ENCODE measurements around the gene TBC1D17. TPM values are rescaled to one million over a fixed set of nuclear protein-coding genes. Genes with fewer than 3 reads are reported as not detected.

Gene TBC1D17
- 10.8 and 11.5 TPM in 2 replicates for total RNA-seq

GRCh38 chr19:49877020-49877878, at the start of gene TBC1D17, which contains the start of gene AKT1S1:
TSS of gene TBC1D17 (plus strand) at chr19:49877702. CDS start at chr19:49877724, 22 bp downstream.
TSS of gene AKT1S1 (minus strand) at chr19:49877355. CDS start at chr19:49873295, 4,060 bp downstream.

DNA sequence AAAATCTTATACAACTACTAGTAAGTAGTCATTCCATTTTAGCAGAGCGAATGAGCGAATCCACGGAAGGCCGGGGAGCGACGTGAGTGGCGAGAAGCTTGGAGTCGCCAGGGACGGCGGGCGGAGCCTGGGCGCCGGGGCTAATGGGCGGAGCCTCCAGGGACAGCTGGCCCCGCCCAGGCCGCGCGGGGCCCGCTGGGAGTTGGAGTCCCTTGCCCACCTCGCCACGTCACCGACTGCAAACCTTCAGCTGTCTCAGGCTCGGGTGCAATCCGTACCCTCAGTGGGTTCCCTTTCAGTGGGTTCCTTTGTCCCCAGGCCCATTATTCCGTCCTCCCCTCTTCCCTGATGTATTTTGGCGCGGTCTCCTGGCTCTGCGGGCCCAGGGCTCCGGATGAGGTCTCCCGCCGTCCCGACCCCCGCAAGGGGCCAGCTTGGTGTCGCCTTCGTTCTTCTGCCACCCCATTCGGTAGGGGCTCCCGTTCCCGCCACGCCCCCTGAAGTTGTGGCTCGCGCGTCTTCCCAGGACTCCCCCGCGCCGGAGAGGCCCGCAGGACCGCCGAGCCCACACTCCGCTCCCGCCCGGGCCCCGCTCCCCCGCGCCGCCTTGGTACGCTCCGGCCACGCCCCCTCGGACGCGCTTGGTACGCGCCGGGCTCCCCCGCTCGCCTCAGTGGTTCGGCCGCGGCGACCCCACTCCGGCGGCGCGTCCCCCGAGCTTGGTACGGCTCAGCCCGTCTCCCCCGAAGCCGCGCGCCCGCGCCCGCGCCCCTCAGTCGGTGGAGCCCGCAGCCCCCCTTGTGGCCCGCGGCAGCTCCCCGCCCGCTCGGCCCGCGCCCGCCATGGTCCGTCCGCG, 26.8 kb upstream of the TBC1D17 start, which contains the start of gene PTOV1:
Gene PTOV1 (plus strand): TSS at position 673 of the 856 bp plus-strand sequence.

DNA sequence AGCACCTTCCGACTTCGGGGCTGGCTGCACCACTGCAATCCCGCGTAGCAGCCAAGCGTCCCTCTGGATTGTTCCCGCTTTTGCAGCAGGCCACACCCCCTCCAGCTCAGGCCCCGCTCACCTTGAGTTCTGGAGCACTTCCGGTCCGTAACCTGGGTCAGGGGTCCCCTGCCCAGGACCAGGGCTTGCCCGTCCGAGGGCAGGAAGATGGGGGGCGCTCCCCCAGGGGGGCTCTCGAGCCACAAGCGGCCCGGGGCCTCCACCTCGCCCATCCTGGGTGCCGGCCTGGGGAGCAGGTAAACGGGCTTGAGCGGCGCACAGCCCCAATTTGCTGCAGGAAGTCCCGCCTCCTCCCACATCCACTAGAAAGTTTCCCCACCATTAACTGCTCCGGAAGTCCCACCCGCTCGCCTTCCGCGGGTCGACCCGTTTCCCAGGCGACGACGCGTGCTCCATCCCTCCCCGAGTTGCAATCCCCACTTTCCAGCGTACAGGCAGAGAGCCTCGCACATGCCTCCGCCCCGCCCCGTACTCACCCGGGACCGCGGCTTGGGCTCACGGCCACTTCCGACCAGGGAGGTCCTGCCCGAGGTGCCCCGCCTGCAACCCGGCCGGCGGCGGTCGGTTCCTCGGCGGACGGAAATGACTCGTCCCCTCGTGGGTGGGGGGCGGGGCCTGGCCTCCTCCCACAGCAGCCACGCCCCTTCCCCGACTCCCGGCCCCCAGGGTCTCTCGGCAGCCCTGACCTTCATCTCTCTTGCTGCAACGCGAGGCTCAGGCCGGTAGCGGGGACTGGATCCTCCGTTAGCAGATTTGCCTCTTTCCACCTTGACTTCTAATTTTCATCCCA, 10.3 kb upstream of the TBC1D17 start, which contains the start of gene PNKP:
Gene PNKP (minus strand): TSS at position 644 of the 850 bp plus-strand sequence. CDS start 372 bp downstream, at position 272.

DNA sequence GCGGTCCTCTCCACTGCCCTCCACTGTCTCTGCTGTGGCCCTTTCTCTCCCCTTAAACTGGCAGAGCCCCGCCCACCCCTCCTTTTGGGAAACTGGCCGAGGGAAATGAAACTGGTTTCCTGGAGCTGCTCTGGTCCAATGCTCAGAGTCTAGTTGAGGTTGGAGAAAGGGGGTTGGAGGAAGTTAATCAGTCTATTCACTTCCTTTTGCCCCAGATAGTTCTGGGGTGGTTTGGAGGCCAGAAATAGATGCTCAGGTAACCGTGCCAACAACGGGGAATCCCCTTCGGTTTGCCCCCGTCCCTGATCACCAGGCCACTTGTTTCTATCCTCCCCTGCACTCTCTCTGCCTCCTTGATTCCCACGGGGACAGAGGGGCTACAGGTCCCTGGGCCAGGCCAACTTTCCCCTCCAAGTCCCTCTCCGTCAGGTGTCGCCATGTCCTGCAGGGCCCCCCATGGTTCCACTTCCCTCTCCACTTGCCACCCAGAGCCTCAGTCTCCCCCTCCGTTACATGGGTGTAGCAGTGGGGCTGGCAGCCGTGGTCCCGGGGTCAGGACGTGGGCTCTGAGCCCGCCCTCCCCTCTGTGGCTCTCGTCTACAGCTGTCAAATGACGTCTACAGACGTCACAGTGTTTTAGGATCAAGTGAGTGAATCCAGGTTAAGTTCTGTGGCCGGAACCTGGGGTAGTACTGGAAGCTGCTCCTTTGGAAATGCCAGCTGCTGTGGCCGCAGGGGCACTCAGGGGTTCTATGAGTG, 19.5 kb downstream of the TBC1D17 start, which contains the start of gene IL4I1:
Gene IL4I1 (minus strand): TSS at position 25 of the 759 bp plus-strand sequence. CDS start 727 bp downstream, outside the sequence.

GRCh38 chr19:49929121-49929610, 51.7 kb downstream of the TBC1D17 start, which contains the start of the genes ATF5 and NUP62:
TSS of gene ATF5 (plus strand) at chr19:49929205. CDS start at chr19:49930851, 1,646 bp downstream.
TSS of gene NUP62 (minus strand) at chr19:49929504. CDS start at chr19:49909807, 19,697 bp downstream.

Other genes starting within 250 kb of the TBC1D17 start
- gene RRAS, start 237.6 kb upstream of the TBC1D17 start, total RNA-seq = 40.7 and 48.1 TPM in 2 replicates
- 6.7 and 9.0 TPM in 2 replicates for gene SCAF1, start 235.5 kb upstream of the TBC1D17 start, total RNA-seq
- gene IRF3, start 211.8 kb upstream of the TBC1D17 start, total RNA-seq = 59.2 and 59.9 TPM in 2 replicates
- gene BCL2L12, start 211.8 kb upstream of the TBC1D17 start, total RNA-seq = 0.52 and 1.6 TPM in 2 replicates
- 314 and 403 TPM in 2 replicates for gene PRMT1, start 200.4 kb upstream of the TBC1D17 start, total RNA-seq
- 0.17 and 0.47 TPM in 2 replicates for gene ADM5, start 188.1 kb upstream of the TBC1D17 start, total RNA-seq
- gene CPT1C, start 186.6 kb upstream of the TBC1D17 start, total RNA-seq = 26.6 and 34.5 TPM in 2 replicates
- gene TSKS, start 114.4 kb upstream of the TBC1D17 start, total RNA-seq = 0.26 and 0.32 TPM in 2 replicates
- gene AP2A1, start 110.7 kb upstream of the TBC1D17 start, total RNA-seq = 69.2 and 78.0 TPM in 2 replicates
- 28.5 and 33.1 TPM in 2 replicates for gene FUZ, start 64.4 kb upstream of the TBC1D17 start, total RNA-seq
- 13.2 and 13.3 TPM in 2 replicates for gene MED25, start 59.4 kb upstream of the TBC1D17 start, total RNA-seq
- gene PTOV1, start 26.5 kb upstream of the TBC1D17 start, total RNA-seq = 61.8 and 67.4 TPM in 2 replicates
- 31.1 and 38.3 TPM in 2 replicates for gene PNKP, start 10.1 kb upstream of the TBC1D17 start, total RNA-seq
- gene AKT1S1, start 347 bp upstream of the TBC1D17 start, total RNA-seq = 9.2 and 9.6 TPM in 2 replicates
- 0.47 and 0.52 TPM in 2 replicates for gene IL4I1, start 19.2 kb downstream of the TBC1D17 start, total RNA-seq
- 11.7 and 32.0 TPM in 2 replicates for gene ATF5, start 51.5 kb downstream of the TBC1D17 start, total RNA-seq
- 13.7 and 14.3 TPM in 2 replicates for gene NUP62, start 51.8 kb downstream of the TBC1D17 start, total RNA-seq
- gene SIGLEC11, start 83.5 kb downstream of the TBC1D17 start, total RNA-seq = not detected in 2 replicates
- gene VRK3, start 147.7 kb downstream of the TBC1D17 start, total RNA-seq = 17.7 and 19.4 TPM in 2 replicates
- 4.6 and 5.5 TPM in 2 replicates for gene ZNF473, start 148.3 kb downstream of the TBC1D17 start, total RNA-seq